ENCODE measurements around the gene FOXA3.

Gene FOXA3

GRCh38 chr19:45876411-45877197 is 12.5 kb downstream of the FOXA3 start:
- DNase-seq, result no peak

- DNase-seq, result no peak
Measured at GRCh38 chr19:45878043-45878794, 14.1 kb downstream of the FOXA3 start.

GRCh38 chr19:45879055-45879454 is 14.9 kb downstream of the FOXA3 start:
- no peak for DNase-seq

- no peak for DNase-seq
Measured at GRCh38 chr19:45879971-45880370, 15.8 kb downstream of the FOXA3 start.

GRCh38 chr19:45881082-45881908 is 17.2 kb downstream of the FOXA3 start:
- no peak for DNase-seq

GRCh38 chr19:45881909-45882528 is 17.9 kb downstream of the FOXA3 start:
- peak in 1 of 2 experiments; percentile 41 for DNase-seq

- peak; percentile 43 to 73 for DNase-seq
Measured at GRCh38 chr19:45882652-45883585, 18.8 kb downstream of the FOXA3 start.

GRCh38 chr19:45883586-45883880 is 19.4 kb downstream of the FOXA3 start:
- DNase-seq, result no peak

- DNase-seq, result no peak
Measured at GRCh38 chr19:45883881-45884681, 20.0 kb downstream of the FOXA3 start.

GRCh38 chr19:45884682-45885555 is 20.8 kb downstream of the FOXA3 start:
- DNase-seq, result peak in 1 of 2 experiments; percentile 23

GRCh38 chr19:45885556-45886426 is 21.7 kb downstream of the FOXA3 start, which contains the start of gene IRF2BP1:
TSS of gene IRF2BP1 (minus strand) at chr19:45886141. CDS start at chr19:45885774, 367 bp downstream.
- peak; percentile 74 to 85 for DNase-seq

GRCh38 chr19:45886427-45887199 is 22.5 kb downstream of the FOXA3 start:
- DNase-seq, result peak; percentile 80 to 83

- no peak for DNase-seq
Measured at GRCh38 chr19:45887200-45887710, 23.1 kb downstream of the FOXA3 start.

GRCh38 chr19:45889210-45889885 is 25.2 kb downstream of the FOXA3 start:
- no peak for DNase-seq

GRCh38 chr19:45890877-45891276 is 26.8 kb downstream of the FOXA3 start:
- DNase-seq, result no peak

GRCh38 chr19:45895519-45895972 is 31.4 kb downstream of the FOXA3 start:
- no peak for DNase-seq

All from NCI-H524 (cell line).